Stimulated activated naive CD4-positive, alpha-beta T cell (primary cell): Measurements from ENCODE around the gene NR4A2.

Experiments used
- DNase-seq, 6 experiments: peaks; one replicate each; lab custom pipeline; 2025; lab: John Stamatoyannopoulos, UW

Gene NR4A2

GRCh38 chr2:156332534-156333273, at the start of gene NR4A2:
Gene NR4A2, minus strand, starts transcription at chr2:156332721. Its CDS starts 2,535 bp downstream, at chr2:156330186.
- peak; percentile 85 to 92 (median 90) for DNase-seq

- DNase-seq: no peak
Observed at GRCh38 chr2:156380117-156380645, 47.7 kb upstream of the NR4A2 start.

GRCh38 chr2:156379714-156380113, 47.2 kb upstream of the NR4A2 start:
- no peak for DNase-seq

GRCh38 chr2:156379071-156379470, 46.5 kb upstream of the NR4A2 start:
- no peak for DNase-seq

GRCh38 chr2:156366753-156367152, 34.2 kb upstream of the NR4A2 start:
- DNase-seq: no peak

- DNase-seq: no peak
Observed at GRCh38 chr2:156363141-156363540, 30.6 kb upstream of the NR4A2 start.

GRCh38 chr2:156356014-156356754, 23.7 kb upstream of the NR4A2 start:
- no peak for DNase-seq

- no peak for DNase-seq
Observed at GRCh38 chr2:156352911-156353310, 20.4 kb upstream of the NR4A2 start.

GRCh38 chr2:156350374-156351142, 18.0 kb upstream of the NR4A2 start:
- no peak for DNase-seq

GRCh38 chr2:156349605-156350004, 17.1 kb upstream of the NR4A2 start:
- DNase-seq: no peak

- no peak for DNase-seq
Observed at GRCh38 chr2:156349161-156349560, 16.6 kb upstream of the NR4A2 start.

GRCh38 chr2:156347431-156347830, 14.9 kb upstream of the NR4A2 start:
- DNase-seq: no peak

GRCh38 chr2:156346731-156347130, 14.2 kb upstream of the NR4A2 start:
- DNase-seq: no peak

- no peak for DNase-seq
Observed at GRCh38 chr2:156345582-156345981, 13.1 kb upstream of the NR4A2 start.

GRCh38 chr2:156343940-156344301, 11.4 kb upstream of the NR4A2 start:
- no peak for DNase-seq

GRCh38 chr2:156343096-156343939, 10.8 kb upstream of the NR4A2 start:
- DNase-seq: peak in 2 of 6 experiments; percentile 36 to 54

- peak; percentile 81 to 87 (median 84) for DNase-seq
Observed at GRCh38 chr2:156342254-156343095, 10.0 kb upstream of the NR4A2 start.

- DNase-seq: peak; percentile 77 to 90 (median 84)
Observed at GRCh38 chr2:156341452-156342253, 9.1 kb upstream of the NR4A2 start.

GRCh38 chr2:156340804-156341451, 8.4 kb upstream of the NR4A2 start:
- DNase-seq: peak in 2 of 6 experiments; percentile 28 to 45
